WTC11 (cell line): ENCODE data around the gene MTF1. TPM values are rescaled to one million over a fixed set of nuclear protein-coding genes. Genes with fewer than 3 reads are reported as not detected.
A peak's percentile ranks its signal among the peaks of the same experiment; 100 is the strongest.

ENCODE experiments used
- ATAC-seq: fragments of 200-7000 bp; cut with Tn5 transposase; 2 replicates; pipeline ENCODE4 v1.10.0; 2021; ENCODE audit warnings: mild to moderate bottlenecking, moderate library complexity
- CTCF ChIA-PET: fragments of 300-600 bp; sonication (Branson Sonifier 250); formaldehyde crosslinking; loops from one replicate; lab custom pipeline; 2021; ENCODE audit warnings: antibody characterized with exemption; lab: Charles Lee
- POLR2A ChIA-PET: fragments of 350-600 bp; sonication (Branson Sonifier 250); formaldehyde crosslinking; loops from one replicate; lab custom pipeline; 2021; ENCODE audit warnings: antibody characterized with exemption; lab: Charles Lee
- DNase-seq: peaks from one replicate; pipeline ENCODE4 v3.0.0; 2021; ENCODE audit warnings: low spot score
- H3K27ac Mint-ChIP-seq: 2 replicates; pipeline ENCODE4 v1.8.0; 2021; ENCODE audit warnings: mixed read lengths
- H3K27me3 Mint-ChIP-seq: 2 replicates; pipeline ENCODE4 v1.8.0; 2021; ENCODE audit warnings: low read depth, mild to moderate bottlenecking, moderate library complexity, mixed read lengths
- H3K36me3 Mint-ChIP-seq: 2 replicates; pipeline ENCODE4 v1.8.0; 2021; ENCODE audit warnings: mixed read lengths
- H3K4me1 Mint-ChIP-seq: 2 replicates; pipeline ENCODE4 v1.8.0; 2022; ENCODE audit warnings: mixed read lengths
- H3K4me3 Mint-ChIP-seq: 2 replicates; pipeline ENCODE4 v1.8.0; 2021; ENCODE audit warnings: mild to moderate bottlenecking, moderate library complexity, mixed read lengths
- H3K9me3 Mint-ChIP-seq: 2 replicates; pipeline ENCODE4 v1.8.0; 2021; ENCODE audit warnings: mixed read lengths
- AR ChIP-seq: fragments of 250-450 bp; sonication (Bioruptor Pico); IDR thresholded peaks from 2 replicates; pipeline ENCODE4 v1.9.0; 2021; ENCODE audit warnings: mild to moderate bottlenecking
- CBFB ChIP-seq: sonication (generic); formaldehyde crosslinking; IDR thresholded peaks from 2 replicates; pipeline ENCODE4 v1.8.1; 2022; ENCODE audit warnings: mild to moderate bottlenecking, low read depth, missing genetic modification reagents
- CREB1 ChIP-seq: sonication (generic); formaldehyde crosslinking; IDR thresholded peaks from 2 replicates; pipeline ENCODE4 v1.8.0; 2023; ENCODE audit warnings: mild to moderate bottlenecking, missing genetic modification reagents
- ELF4 ChIP-seq: sonication (generic); formaldehyde crosslinking; IDR thresholded peaks from 2 replicates; pipeline ENCODE4 v1.8.1; 2022; ENCODE audit warnings: low read depth, mild to moderate bottlenecking, moderate library complexity, missing genetic modification reagents
- EMX1 ChIP-seq: fragments of 250-450 bp; sonication (Bioruptor Pico); IDR thresholded peaks from 2 replicates; pipeline ENCODE4 v1.8.0; 2021; ENCODE audit warnings: mild to moderate bottlenecking
- ESRRA ChIP-seq: sonication (generic); formaldehyde crosslinking; IDR thresholded peaks from 2 replicates; pipeline ENCODE4 v1.8.1; 2022; ENCODE audit warnings: mild to moderate bottlenecking, missing genetic modification reagents, borderline replicate concordance
- FOXJ3 ChIP-seq: sonication (generic); formaldehyde crosslinking; IDR thresholded peaks from 2 replicates; pipeline ENCODE4 v1.9.0; 2021; ENCODE audit warnings: missing genetic modification reagents, mild to moderate bottlenecking, borderline replicate concordance
- FOXK1 ChIP-seq: sonication (generic); formaldehyde crosslinking; IDR thresholded peaks from 2 replicates; pipeline ENCODE4 v1.8.0; 2022; ENCODE audit warnings: mild to moderate bottlenecking, moderate library complexity, missing genetic modification reagents
- FOXP1 ChIP-seq: sonication (generic); formaldehyde crosslinking; IDR thresholded peaks from 2 replicates; pipeline ENCODE4 v1.8.0; 2022; ENCODE audit warnings: missing genetic modification reagents, mild to moderate bottlenecking, moderate library complexity, borderline replicate concordance
- NFATC4 ChIP-seq: fragments of 250-450 bp; sonication (Bioruptor Pico); IDR thresholded peaks from 2 replicates; pipeline ENCODE4 v1.9.0; 2021; ENCODE audit warnings: mild to moderate bottlenecking
- NR2C2 ChIP-seq: sonication (generic); formaldehyde crosslinking; IDR thresholded peaks from 2 replicates; pipeline ENCODE4 v1.8.0; 2022; ENCODE audit warnings: mild to moderate bottlenecking, missing genetic modification reagents
- OVOL2 ChIP-seq: fragments of 250-450 bp; sonication (Bioruptor Pico); IDR thresholded peaks from 2 replicates; pipeline ENCODE4 v1.9.0; 2021; ENCODE audit warnings: mild to moderate bottlenecking, borderline replicate concordance
- PRDM15 ChIP-seq: sonication (generic); formaldehyde crosslinking; IDR thresholded peaks from 2 replicates; pipeline ENCODE4 v1.8.0; 2022; ENCODE audit warnings: missing genetic modification reagents
- TCF7 ChIP-seq: sonication (generic); formaldehyde crosslinking; IDR thresholded peaks from 2 replicates; pipeline ENCODE4 v1.8.0; 2022; ENCODE audit warnings: mild to moderate bottlenecking, low read depth, missing genetic modification reagents, moderate library complexity
- ZBTB21 ChIP-seq: sonication (generic); formaldehyde crosslinking; IDR thresholded peaks from 2 replicates; pipeline ENCODE4 v1.8.1; 2023; ENCODE audit warnings: mild to moderate bottlenecking, missing genetic modification reagents, borderline replicate concordance
- ZNF219 ChIP-seq: sonication (generic); formaldehyde crosslinking; IDR thresholded peaks from 2 replicates; pipeline ENCODE4 v1.8.0; 2023; ENCODE audit warnings: missing genetic modification reagents, mild to moderate bottlenecking, borderline replicate concordance
- ZNF396 ChIP-seq: fragments of 250-450 bp; sonication (Bioruptor Pico); IDR thresholded peaks from 2 replicates; pipeline ENCODE4 v1.8.0; 2021; ENCODE audit warnings: mild to moderate bottlenecking, moderate library complexity, borderline replicate concordance
- total RNA-seq: library from RNA; stranded (reverse); gene quantifications from 3 replicates; pipeline ENCODE4 v1.2.3, GENCODE V29; 2021
- TF ChIP-seq, protein P1 (sequence below): sonication (generic); formaldehyde crosslinking; IDR thresholded peaks from 2 replicates; pipeline ENCODE4 v1.8.0; 2023; ENCODE audit warnings: missing genetic modification reagents, mild to moderate bottlenecking, borderline replicate concordance
- TF ChIP-seq, protein P2 (sequence below): sonication (generic); formaldehyde crosslinking; IDR thresholded peaks from 2 replicates; pipeline ENCODE4 v1.8.1; 2022; ENCODE audit warnings: low read depth, mild to moderate bottlenecking, moderate library complexity, missing genetic modification reagents, borderline replicate concordance
- TF ChIP-seq, protein P3 (sequence below): sonication (generic); formaldehyde crosslinking; IDR thresholded peaks from 2 replicates; pipeline ENCODE4 v1.8.1; 2023; ENCODE audit warnings: mild to moderate bottlenecking, missing genetic modification reagents
- TF ChIP-seq, protein P4 (sequence below): sonication (generic); formaldehyde crosslinking; IDR thresholded peaks from 2 replicates; pipeline ENCODE4 v1.8.0; 2023; ENCODE audit warnings: missing genetic modification reagents

The MTF1 gene
- total RNA-seq, 1 experiment from 2014 or later, result 12.2 TPM

- Mint-ChIP-seq H3K27me3 (no peaks in the 10 kb centered on the region), H3K4me3 (no peak overlapping the region), H3K27ac (no peak overlapping the region), H3K4me1 (no peaks in the 10 kb centered on the region), H3K36me3 (peaks cover 26% of the 10 kb centered on the region), H3K9me3 (no peaks in the 10 kb centered on the region)
- CTCF ChIA-PET, result no interaction called here
- DNase-seq (no peak), ATAC-seq (no peak)
- POLR2A ChIA-PET, result interaction anchor here (0.8 kb wide), 1 partner anchor 14 kb away, joined by 3 read pairs; the partner anchor contains the start of genes C1orf122 and YRDC
- TF ChIP-seq AR (CRISPR knock-in tag), result no peak
- no peak for TF ChIP-seq TCF7 (CRISPR knock-in tag)
- TF ChIP-seq, protein P1, sequence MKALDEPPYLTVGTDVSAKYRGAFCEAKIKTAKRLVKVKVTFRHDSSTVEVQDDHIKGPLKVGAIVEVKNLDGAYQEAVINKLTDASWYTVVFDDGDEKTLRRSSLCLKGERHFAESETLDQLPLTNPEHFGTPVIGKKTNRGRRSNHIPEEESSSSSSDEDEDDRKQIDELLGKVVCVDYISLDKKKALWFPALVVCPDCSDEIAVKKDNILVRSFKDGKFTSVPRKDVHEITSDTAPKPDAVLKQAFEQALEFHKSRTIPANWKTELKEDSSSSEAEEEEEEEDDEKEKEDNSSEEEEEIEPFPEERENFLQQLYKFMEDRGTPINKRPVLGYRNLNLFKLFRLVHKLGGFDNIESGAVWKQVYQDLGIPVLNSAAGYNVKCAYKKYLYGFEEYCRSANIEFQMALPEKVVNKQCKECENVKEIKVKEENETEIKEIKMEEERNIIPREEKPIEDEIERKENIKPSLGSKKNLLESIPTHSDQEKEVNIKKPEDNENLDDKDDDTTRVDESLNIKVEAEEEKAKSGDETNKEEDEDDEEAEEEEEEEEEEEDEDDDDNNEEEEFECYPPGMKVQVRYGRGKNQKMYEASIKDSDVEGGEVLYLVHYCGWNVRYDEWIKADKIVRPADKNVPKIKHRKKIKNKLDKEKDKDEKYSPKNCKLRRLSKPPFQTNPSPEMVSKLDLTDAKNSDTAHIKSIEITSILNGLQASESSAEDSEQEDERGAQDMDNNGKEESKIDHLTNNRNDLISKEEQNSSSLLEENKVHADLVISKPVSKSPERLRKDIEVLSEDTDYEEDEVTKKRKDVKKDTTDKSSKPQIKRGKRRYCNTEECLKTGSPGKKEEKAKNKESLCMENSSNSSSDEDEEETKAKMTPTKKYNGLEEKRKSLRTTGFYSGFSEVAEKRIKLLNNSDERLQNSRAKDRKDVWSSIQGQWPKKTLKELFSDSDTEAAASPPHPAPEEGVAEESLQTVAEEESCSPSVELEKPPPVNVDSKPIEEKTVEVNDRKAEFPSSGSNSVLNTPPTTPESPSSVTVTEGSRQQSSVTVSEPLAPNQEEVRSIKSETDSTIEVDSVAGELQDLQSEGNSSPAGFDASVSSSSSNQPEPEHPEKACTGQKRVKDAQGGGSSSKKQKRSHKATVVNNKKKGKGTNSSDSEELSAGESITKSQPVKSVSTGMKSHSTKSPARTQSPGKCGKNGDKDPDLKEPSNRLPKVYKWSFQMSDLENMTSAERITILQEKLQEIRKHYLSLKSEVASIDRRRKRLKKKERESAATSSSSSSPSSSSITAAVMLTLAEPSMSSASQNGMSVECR (CRISPR knock-in tag), result no peak
- TF ChIP-seq NR2C2, result no peak
Measured at GRCh38 chr1:37821481-37821880, 37.9 kb downstream of the MTF1 start.

- Mint-ChIP-seq H3K9me3 (no peaks in the 10 kb centered on the region), H3K4me1 (no peaks in the 10 kb centered on the region), H3K27ac (no peak overlapping the region), H3K36me3 (peaks cover 17% of the 10 kb centered on the region), H3K4me3 (no peak overlapping the region), H3K27me3 (no peaks in the 10 kb centered on the region)
- DNase-seq (peak; percentile 25), ATAC-seq (peak; percentile 97)
- CTCF ChIA-PET, result interaction anchor here (1.6 to 3.3 kb wide), 2 partner anchors 9 to 42 kb away, joined by 4 to 11 read pairs; partner anchors contain the start of gene MTF1
- POLR2A ChIA-PET, result no interaction called here
- TF ChIP-seq, protein P2, sequence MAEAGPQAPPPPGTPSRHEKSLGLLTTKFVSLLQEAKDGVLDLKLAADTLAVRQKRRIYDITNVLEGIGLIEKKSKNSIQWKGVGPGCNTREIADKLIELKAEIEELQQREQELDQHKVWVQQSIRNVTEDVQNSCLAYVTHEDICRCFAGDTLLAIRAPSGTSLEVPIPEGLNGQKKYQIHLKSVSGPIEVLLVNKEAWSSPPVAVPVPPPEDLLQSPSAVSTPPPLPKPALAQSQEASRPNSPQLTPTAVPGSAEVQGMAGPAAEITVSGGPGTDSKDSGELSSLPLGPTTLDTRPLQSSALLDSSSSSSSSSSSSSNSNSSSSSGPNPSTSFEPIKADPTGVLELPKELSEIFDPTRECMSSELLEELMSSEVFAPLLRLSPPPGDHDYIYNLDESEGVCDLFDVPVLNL (CRISPR knock-in tag), result no peak
- TF ChIP-seq EMX1 (CRISPR knock-in tag) (no peak), PRDM15 (CRISPR knock-in tag) (no peak), CBFB (CRISPR knock-in tag) (no peak), FOXP1 (CRISPR knock-in tag) (no peak), ELF4 (CRISPR knock-in tag) (no peak), ESRRA (CRISPR knock-in tag) (no peak), ZNF219 (no peak), NFATC4 (no peak), ZBTB21 (CRISPR knock-in tag) (no peak), OVOL2 (CRISPR knock-in tag) (no peak), FOXK1 (no peak), CREB1 (CRISPR knock-in tag) (no peak), FOXJ3 (CRISPR knock-in tag) (no peak), ZNF396 (no peak)
- TF ChIP-seq, protein P3, sequence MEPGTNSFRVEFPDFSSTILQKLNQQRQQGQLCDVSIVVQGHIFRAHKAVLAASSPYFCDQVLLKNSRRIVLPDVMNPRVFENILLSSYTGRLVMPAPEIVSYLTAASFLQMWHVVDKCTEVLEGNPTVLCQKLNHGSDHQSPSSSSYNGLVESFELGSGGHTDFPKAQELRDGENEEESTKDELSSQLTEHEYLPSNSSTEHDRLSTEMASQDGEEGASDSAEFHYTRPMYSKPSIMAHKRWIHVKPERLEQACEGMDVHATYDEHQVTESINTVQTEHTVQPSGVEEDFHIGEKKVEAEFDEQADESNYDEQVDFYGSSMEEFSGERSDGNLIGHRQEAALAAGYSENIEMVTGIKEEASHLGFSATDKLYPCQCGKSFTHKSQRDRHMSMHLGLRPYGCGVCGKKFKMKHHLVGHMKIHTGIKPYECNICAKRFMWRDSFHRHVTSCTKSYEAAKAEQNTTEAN (CRISPR knock-in tag), result no peak
- TF ChIP-seq, protein P4, sequence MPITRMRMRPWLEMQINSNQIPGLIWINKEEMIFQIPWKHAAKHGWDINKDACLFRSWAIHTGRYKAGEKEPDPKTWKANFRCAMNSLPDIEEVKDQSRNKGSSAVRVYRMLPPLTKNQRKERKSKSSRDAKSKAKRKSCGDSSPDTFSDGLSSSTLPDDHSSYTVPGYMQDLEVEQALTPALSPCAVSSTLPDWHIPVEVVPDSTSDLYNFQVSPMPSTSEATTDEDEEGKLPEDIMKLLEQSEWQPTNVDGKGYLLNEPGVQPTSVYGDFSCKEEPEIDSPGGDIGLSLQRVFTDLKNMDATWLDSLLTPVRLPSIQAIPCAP (CRISPR knock-in tag), result no peak
Measured at GRCh38 chr1:37817481-37817880, 41.9 kb downstream of the MTF1 start.
